IPS-18c (cell line): ENCODE results near the gene STX5.

Experiments used
- H3K4me3 ChIP-seq: 2 replicates; pipeline ENCODE4 v1.7.0; 2013; ENCODE audit warnings: low read depth, mild to moderate bottlenecking, low read length, moderate library complexity; ENCODE audit not compliant: insufficient read depth
- H3K9me3 ChIP-seq: one replicate; pipeline ENCODE4 v1.6.1; 2013; ENCODE audit warnings: mild to moderate bottlenecking, low read length, moderate library complexity; ENCODE audit not compliant: control insufficient read depth, insufficient read depth

STX5 gene

DNA sequence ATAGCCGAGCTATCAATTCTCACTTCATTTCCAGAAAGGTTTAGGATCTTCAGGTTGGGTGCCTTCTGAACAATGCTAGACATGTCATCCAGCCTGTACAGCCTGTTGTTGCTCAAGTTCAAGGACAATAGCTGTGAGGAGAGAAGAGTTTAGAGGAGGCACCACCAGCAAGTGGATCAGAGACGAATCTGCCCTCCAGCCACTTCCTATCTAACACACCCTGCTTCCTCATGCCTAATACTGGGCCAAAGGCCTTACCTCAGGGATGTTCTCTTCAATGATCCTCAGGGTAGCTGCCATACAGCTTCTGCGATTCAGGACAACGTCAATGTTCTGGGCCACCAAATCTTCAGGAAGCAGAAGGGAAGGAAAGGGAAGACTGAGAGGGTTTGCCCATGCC lies 30.8 kb downstream of the STX5 start:
- H3K9me3 ChIP-seq, result peaks cover 2% of the 10 kb centered on the region
- H3K4me3 ChIP-seq, result no peak overlapping the region

DNA sequence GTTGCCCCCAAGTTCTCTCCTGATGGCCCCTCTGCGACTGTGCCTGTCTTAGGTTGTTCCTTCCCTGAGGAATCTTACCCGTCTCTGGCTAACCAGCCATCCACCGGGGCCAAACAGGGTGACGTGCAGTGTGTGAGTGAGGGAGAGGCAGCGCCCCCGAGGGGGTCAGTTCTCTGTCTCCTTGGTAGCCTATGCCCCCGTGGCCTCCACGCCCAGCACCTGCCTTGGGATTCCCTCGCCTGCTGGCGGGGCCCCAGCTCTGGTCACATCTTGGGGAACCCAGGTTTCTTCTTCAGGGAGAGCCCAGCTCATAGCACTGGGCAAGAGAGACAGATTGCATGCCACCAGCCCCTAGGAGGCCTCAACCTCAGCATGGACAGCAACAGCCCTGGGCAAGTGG lies 32.4 kb downstream of the STX5 start:
- Histone ChIP-seq H3K4me3 (no peak overlapping the region), H3K9me3 (no peaks in the 10 kb centered on the region)

GRCh38 chr11:62796281-62796680 lies 35.6 kb downstream of the STX5 start:
- Histone ChIP-seq H3K9me3 (no peaks in the 10 kb centered on the region), H3K4me3 (no peak overlapping the region)

- no peak overlapping the region for H3K4me3 ChIP-seq
- H3K9me3 ChIP-seq, result no peaks in the 10 kb centered on the region
Measured at GRCh38 chr11:62794201-62794775, 37.6 kb downstream of the STX5 start.

GRCh38 chr11:62792202-62792575 lies 39.7 kb downstream of the STX5 start:
- no peaks in the 10 kb centered on the region for H3K9me3 ChIP-seq
- no peak overlapping the region for H3K4me3 ChIP-seq

DNA sequence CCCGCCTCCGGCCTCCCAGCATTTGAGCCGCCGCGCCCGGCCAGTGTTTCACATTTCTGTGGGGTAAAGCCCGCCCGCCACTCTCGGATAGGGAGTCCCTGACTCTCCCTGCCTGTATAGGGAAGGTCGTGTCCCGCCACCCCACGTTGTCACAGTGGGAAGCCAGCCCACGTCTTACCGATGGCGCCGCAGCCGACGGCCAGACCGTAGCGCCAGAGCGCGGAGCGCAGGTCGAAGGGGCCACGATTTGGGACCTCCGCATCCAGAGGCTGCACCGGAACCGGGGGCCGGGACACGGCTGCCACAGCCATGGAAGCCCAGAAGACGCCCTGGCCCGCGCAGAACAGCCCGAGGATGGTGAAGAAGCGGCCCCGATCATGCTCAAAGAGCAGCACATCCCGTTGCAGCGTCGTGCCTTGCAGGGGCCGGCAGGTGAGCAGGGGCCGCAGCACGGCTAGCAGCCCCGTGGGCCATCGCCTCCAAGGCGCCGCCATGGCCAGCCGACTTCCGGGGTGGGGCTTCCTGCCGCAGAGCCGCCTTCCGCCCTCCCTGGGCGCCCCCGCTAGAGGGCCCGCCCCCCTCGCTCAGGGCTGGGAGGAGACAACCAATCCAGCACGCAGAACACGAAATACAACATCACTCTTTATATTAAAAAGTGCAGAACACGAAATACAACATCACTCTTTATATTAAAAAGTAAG lies 40.2 kb downstream of the STX5 start, which contains the start of gene TMEM223:
Gene TMEM223, minus strand, starts transcription at position 506 of the 701 bp plus-strand sequence. Its CDS starts 12 bp downstream, at position 494.
- H3K4me3 ChIP-seq, result peak within 1 kb of the TSS; percentile 94
- H3K9me3 ChIP-seq, result no peaks in the 10 kb centered on the region

GRCh38 chr11:62789576-62789975 lies 42.3 kb downstream of the STX5 start:
- no peaks in the 10 kb centered on the region for H3K9me3 ChIP-seq
- H3K4me3 ChIP-seq, result no peak overlapping the region

DNA sequence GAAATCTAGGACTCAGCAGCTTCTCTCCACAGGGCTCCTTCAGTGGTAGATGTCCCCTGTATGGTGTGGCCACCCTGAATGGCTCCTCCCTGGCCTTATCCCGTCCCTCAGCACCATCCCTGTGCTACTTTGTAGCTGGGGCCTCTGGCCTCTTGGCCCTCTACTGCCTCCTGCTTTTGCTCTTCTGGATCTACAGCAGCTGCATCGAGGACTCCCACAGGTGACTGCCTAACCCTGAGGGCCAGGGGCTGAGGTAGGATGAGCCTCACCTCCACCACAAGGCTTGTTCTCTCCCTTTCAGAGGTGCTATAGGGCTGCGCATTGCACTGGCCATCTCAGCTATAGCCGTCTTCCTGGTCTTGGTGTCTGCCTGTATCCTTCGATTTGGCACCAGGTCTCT lies 42.9 kb downstream of the STX5 start:
- H3K4me3 ChIP-seq, result no peak overlapping the region

DNA sequence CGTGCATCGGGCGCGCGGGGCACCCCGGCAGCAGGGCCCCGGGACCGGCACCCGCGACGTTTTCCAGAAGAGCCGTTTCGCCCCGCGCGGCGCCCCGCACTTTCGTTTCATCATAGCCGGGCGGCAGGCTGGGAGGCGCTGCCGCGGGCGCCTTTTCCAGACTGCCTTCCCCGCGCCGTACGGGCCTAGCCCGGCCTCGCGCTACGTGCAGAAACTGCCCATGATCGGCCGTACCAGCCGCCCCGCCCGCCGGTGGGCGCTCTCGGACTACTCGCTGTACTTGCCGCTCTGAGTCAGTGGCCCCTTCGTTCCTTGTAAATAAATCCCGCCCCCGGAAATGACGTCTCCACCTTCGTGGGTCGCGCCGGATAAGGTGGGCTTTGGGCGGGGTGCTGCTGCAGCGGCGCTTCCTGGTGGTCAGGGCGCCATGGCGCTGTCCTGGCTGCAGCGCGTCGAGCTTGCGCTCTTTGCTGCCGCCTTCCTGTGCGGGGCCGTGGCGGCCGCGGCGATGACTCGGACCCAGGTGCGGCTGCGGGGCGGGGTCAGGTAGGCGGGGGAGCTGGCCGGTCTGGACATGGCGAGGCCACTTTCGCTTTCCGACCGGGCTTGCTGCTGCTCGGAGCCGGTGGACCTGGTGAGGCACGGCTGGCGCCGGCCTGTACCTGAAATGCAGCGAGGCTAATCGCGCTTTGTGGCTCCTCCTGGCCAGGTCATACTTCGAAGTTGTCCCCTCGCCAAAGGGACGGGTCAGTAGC lies 44.7 kb downstream of the STX5 start, which contains the start of gene TMEM179B:
Gene TMEM179B, plus strand, starts transcription at position 398 of the 755 bp plus-strand sequence. Its CDS starts 30 bp downstream, at position 428.
- peak within 1 kb of the TSS; percentile 91 for H3K4me3 ChIP-seq
- H3K9me3 ChIP-seq, result no peaks in the 10 kb centered on the region

More for the DNA sequence above, 42.9 kb downstream of the STX5 start:
- no peaks in the 10 kb centered on the region for H3K9me3 ChIP-seq

DNA sequence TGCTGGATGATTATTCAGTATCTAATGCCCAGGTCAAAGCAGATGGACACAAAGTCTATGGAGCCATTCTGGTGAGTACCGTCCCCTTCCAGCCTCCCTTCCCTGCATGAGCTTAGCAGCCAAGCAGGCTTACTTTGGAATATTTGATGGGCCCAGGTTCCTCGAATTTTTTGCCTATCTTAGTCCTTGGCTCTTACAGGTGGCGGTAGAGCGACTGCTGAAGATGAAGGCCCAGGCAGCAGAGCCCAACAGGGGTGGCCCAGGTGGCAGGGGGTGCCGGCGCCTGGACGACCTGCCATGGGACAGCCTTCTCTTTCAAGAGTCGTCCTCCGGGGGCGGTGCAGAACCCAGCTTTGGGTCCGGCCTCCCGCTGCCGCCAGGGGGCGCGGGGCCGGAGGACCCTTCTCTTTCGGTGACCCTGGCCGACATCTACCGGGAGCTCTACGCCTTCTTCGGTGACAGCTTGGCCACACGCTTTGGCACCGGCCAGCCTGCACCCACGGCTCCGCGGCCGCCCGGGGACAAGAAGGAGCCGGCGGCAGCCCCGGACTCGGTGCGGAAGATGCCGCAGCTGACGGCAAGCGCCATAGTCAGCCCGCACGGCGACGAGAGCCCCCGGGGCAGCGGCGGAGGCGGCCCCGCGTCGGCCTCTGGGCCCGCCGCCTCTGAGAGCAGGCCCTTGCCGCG lies 45.4 kb downstream of the STX5 start:
- Histone ChIP-seq H3K9me3 (no peaks in the 10 kb centered on the region), H3K4me3 (peak overlapping the region; percentile 91)

GRCh38 chr11:62782753-62783152 lies 49.1 kb downstream of the STX5 start:
- H3K4me3 ChIP-seq, result no peak overlapping the region

DNA sequence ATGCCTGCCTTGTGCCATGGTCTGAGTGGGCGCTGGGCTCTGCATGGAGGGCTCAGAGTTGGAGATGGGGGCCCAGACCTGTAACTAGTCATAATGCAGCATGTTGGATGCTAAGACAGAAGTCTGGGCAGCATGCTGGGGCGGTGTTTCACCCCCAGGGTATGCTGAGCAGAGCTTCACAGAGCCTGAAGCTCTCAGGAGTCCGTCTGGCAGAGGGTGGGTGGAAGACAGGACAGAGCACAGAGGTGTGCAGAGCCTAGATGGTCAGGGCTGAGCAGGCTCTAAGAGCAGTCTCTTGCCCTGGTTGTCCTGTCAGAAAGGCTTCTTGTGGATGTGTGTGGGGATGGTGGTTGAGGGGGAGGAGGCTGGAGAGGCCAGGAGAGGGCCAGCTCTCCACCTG lies 53.4 kb downstream of the STX5 start:
- Histone ChIP-seq H3K9me3 (no peaks in the 10 kb centered on the region), H3K4me3 (no peak overlapping the region)

More at GRCh38 chr11:62782753-62783152, 49.1 kb downstream of the STX5 start:
- no peaks in the 10 kb centered on the region for H3K9me3 ChIP-seq

GRCh38 chr11:62777389-62777788 lies 54.5 kb downstream of the STX5 start:
- Histone ChIP-seq H3K4me3 (no peak overlapping the region), H3K9me3 (no peaks in the 10 kb centered on the region)

DNA sequence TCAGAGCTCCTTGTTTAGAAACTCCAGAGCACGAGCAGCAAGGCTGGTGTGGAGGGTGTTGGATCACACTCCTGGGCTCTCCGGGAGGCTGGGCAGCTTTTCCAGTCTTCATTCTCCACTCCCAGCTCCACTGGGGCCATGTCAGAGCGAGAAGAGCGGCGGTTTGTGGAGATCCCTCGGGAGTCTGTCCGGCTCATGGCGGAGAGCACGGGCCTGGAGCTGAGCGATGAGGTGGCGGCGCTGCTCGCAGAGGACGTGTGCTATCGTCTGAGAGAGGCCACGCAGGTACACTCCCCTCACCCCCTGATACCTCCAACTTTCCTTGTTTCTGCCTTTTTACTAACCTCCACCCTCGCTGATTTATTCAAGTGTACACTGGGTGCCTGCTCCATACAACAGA lies 56.2 kb downstream of the STX5 start:
- Histone ChIP-seq H3K9me3 (no peaks in the 10 kb centered on the region), H3K4me3 (no peak overlapping the region)

- Histone ChIP-seq H3K9me3 (no peaks in the 10 kb centered on the region), H3K4me3 (no peak overlapping the region)
Measured at GRCh38 chr11:62774407-62774806, 57.4 kb downstream of the STX5 start.

GRCh38 chr11:62771144-62772021 lies 60.5 kb downstream of the STX5 start, which contains the start of gene TAF6L:
TAF6L (plus strand) TSS chr11:62771396; CDS start chr11:62775784, 4,388 bp downstream.
- Histone ChIP-seq H3K9me3 (no peaks in the 10 kb centered on the region), H3K4me3 (peak within 1 kb of the TSS; percentile 79)
